Stimulated activated CD4-positive, alpha-beta T cell treated with anti-CD3 and anti-CD28 coated beads, Interleukin-4, amount 100 ng/mL, for 1 hour (primary cell): ENCODE results near the gene PRKCE.

Experiments used
- DNase-seq: peaks from one replicate; pipeline ENCODE4 v3.0.0-alpha.2; 2020

PRKCE gene

GRCh38 chr2:45951025-45951727, 299.7 kb downstream of the PRKCE start:
- no peak for DNase-seq

- DNase-seq, result no peak
These were observed 301.1 kb downstream of the PRKCE start for GRCh38 chr2:45952591-45952990.

- no peak for DNase-seq
These were observed 302.0 kb downstream of the PRKCE start for GRCh38 chr2:45953376-45954027.

- no peak for DNase-seq
These were observed 302.9 kb downstream of the PRKCE start for GRCh38 chr2:45954233-45954850.

GRCh38 chr2:45957533-45958227, 306.2 kb downstream of the PRKCE start:
- no peak for DNase-seq

GRCh38 chr2:45960057-45960863, 308.8 kb downstream of the PRKCE start:
- DNase-seq, result no peak

GRCh38 chr2:45962177-45962921, 310.9 kb downstream of the PRKCE start:
- DNase-seq, result no peak

- DNase-seq, result no peak
These were observed 312.3 kb downstream of the PRKCE start for GRCh38 chr2:45963816-45964215.

- no peak for DNase-seq
These were observed 312.9 kb downstream of the PRKCE start for GRCh38 chr2:45964223-45964841.

- no peak for DNase-seq
These were observed 313.4 kb downstream of the PRKCE start for GRCh38 chr2:45964906-45965305.

GRCh38 chr2:45965871-45966498, 314.5 kb downstream of the PRKCE start:
- DNase-seq, result no peak

- DNase-seq, result no peak
These were observed 317.6 kb downstream of the PRKCE start for GRCh38 chr2:45968946-45969584.

GRCh38 chr2:45973426-45973825, 322.0 kb downstream of the PRKCE start:
- no peak for DNase-seq

- DNase-seq, result no peak
These were observed 322.6 kb downstream of the PRKCE start for GRCh38 chr2:45974056-45974455.

- DNase-seq, result no peak
These were observed 323.4 kb downstream of the PRKCE start for GRCh38 chr2:45974762-45975408.

- DNase-seq, result no peak
These were observed 324.5 kb downstream of the PRKCE start for GRCh38 chr2:45975752-45976517.

GRCh38 chr2:45978302-45978859, 326.9 kb downstream of the PRKCE start:
- no peak for DNase-seq

GRCh38 chr2:45979065-45979464, 327.6 kb downstream of the PRKCE start:
- no peak for DNase-seq
